GM19324 (cell line): ENCODE results near the gene ACOT11.
"Not testable (repeated sequence)": the region's sequence is repeated elsewhere in the genome, so short reads cannot be mapped to it uniquely, and the experiment has no call there.

Experiments
- ATAC-seq: cut with Tn5 transposase; IDR thresholded peaks from one replicate; pipeline ENCODE4 v1.9.1; 2021; ENCODE audit warnings: mild to moderate bottlenecking, moderate library complexity; ENCODE audit not compliant: unreplicated experiment, low FRiP score

ACOT11 gene

GRCh38 chr1:54547601-54548388, at the start of gene ACOT11:
TSS of gene ACOT11 (plus strand) at chr1:54548228. CDS start at chr1:54548310, 82 bp downstream.
- no peak for ATAC-seq

- no peak for ATAC-seq
Measured at GRCh38 chr1:54498383-54499096, 49.5 kb upstream of the ACOT11 start.

GRCh38 chr1:54499097-54499359, 49.0 kb upstream of the ACOT11 start:
- ATAC-seq = no peak

GRCh38 chr1:54499360-54500106, 48.5 kb upstream of the ACOT11 start:
- no peak for ATAC-seq

- no peak for ATAC-seq
Measured at GRCh38 chr1:54500107-54500431, 48.0 kb upstream of the ACOT11 start.

GRCh38 chr1:54501849-54502248, 46.2 kb upstream of the ACOT11 start:
- no peak for ATAC-seq

GRCh38 chr1:54502342-54502741, 45.7 kb upstream of the ACOT11 start:
- ATAC-seq = no peak

GRCh38 chr1:54506594-54506993, 41.4 kb upstream of the ACOT11 start:
- ATAC-seq = no peak

- ATAC-seq = no peak
Measured at GRCh38 chr1:54507033-54507870, 40.8 kb upstream of the ACOT11 start.

GRCh38 chr1:54510715-54511270, 37.2 kb upstream of the ACOT11 start:
- ATAC-seq = no peak

- ATAC-seq = not testable (repeated sequence)
Measured at GRCh38 chr1:54513921-54514580, 34.0 kb upstream of the ACOT11 start.

GRCh38 chr1:54516249-54516920, 31.6 kb upstream of the ACOT11 start:
- no peak for ATAC-seq

GRCh38 chr1:54517496-54517895, 30.5 kb upstream of the ACOT11 start:
- ATAC-seq = no peak

- no peak for ATAC-seq
Measured at GRCh38 chr1:54518489-54518888, 29.5 kb upstream of the ACOT11 start.

GRCh38 chr1:54519709-54520108, 28.3 kb upstream of the ACOT11 start:
- ATAC-seq = no peak

- ATAC-seq = no peak
Measured at GRCh38 chr1:54520631-54521321, 27.3 kb upstream of the ACOT11 start.

- ATAC-seq = not testable (repeated sequence)
Measured at GRCh38 chr1:54526565-54526964, 21.5 kb upstream of the ACOT11 start.

GRCh38 chr1:54528613-54529012, 19.4 kb upstream of the ACOT11 start:
- no peak for ATAC-seq

GRCh38 chr1:54532033-54532432, 16.0 kb upstream of the ACOT11 start:
- ATAC-seq = no peak
